GM21360 (cell line): Measurements from ENCODE around the gene RGS7.

Experiments
- ATAC-seq: cut with Tn5 transposase; IDR thresholded peaks from one replicate; pipeline ENCODE4 v1.9.1; 2021; ENCODE audit warnings: mild to moderate bottlenecking, moderate library complexity; ENCODE audit not compliant: unreplicated experiment

The RGS7 gene

GRCh38 chr1:241356519-241357365, at the start of gene RGS7:
Gene RGS7 (minus strand): TSS chr1:241357205.
- peak; percentile 69 for ATAC-seq

DNA sequence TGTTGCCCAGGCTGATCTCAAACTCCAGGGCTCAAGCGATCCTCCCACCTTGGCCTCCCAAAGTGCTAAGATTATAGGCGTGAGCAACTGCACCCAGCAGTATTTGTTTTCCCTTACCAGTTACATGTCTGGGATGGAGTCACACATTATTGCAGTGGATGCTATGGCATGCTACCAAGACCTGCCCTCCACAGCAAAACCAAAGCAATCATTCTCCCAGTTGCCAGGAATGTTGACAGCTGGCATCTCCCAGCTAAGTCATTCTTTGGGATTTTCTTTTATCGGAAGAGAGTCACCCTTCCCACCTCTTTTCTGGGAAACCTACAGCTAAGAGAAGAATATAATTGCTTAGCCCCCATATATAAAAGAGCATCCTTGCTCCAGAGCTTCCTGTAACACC, 49.4 kb upstream of the RGS7 start:
- ATAC-seq: no peak

DNA sequence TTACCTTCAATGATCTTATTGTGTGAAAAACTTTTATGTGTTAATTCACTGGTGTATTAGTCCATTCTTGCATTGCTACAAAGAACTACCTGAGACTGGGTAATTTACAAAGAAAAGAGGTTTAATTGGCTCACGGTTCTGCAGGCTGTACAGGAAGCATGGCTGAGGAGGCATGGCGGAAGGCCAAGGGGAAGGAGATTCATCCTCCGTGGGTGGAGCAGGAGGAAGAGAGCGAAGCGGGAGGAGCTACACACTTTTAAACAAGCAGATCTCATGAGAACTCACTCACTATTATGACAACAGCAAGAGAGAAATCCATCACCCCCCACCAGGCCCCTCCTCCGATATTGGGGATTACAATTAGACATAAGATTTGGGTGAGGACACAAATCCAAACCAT, 44.2 kb upstream of the RGS7 start:
- ATAC-seq: no peak

DNA sequence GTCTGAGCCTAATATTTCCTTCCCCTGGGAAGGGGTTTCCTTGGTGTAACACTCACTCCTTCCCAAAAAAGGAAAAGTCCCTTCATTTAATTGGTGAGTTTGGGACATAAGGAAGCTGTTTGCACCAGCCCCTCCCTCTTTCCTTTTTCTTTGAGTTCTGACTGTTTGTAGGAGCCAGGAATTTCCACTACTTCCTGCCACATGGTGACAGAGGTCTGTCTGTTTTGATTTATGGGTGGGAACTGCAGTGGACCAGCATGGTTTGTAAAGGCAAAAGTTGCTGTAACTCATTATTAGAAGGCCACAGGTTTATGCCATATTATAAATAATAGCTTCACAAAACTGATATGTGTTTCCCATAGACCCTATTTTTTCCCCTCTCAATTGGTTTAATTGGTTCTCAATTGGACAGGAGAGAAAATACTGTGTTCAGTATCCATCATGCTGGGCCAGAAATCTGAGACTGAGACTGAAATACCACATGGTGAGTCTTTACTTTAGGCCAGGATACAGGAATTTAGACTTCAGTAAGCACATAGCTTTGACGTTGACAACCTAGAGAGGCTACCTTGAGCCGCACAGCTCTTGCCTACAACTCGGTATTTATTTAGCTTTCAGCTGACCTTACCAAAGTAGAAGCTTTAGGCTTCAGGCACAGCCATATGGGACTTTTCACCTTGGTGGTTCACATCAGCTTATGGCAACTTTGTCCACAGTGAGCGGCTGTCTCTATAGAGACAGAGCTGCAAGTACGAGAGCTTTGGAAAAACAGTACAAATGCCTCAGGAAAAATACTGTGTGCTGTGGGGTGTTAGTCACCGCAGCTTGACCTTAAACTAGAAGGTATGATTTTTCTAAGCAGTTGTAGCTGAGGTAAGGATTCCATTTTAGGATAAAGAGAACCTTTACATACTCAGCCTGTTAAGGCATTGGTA, 40.0 kb upstream of the RGS7 start:
- ATAC-seq: no peak

GRCh38 chr1:241391926-241392710, 35.1 kb upstream of the RGS7 start:
- no peak for ATAC-seq

DNA sequence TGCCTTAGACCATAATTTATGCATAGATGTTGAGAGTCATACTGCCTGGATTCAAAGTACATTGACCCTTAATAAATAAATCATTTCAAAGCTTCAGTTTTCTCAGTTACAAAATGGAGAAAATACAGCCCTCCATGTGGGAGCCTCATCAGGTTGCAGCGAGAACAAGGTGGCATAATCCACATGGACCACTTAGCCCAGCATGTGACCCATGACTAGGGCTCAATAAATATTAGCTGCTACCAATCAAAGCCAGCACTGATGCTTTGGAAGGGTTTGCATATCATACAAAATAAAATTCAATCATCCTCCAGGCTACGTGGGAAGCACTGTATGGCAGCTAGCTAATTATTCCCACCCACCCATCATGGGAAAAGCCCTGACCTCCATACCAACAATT, 33.5 kb upstream of the RGS7 start:
- no peak for ATAC-seq

GRCh38 chr1:241389400-241389799, 32.4 kb upstream of the RGS7 start:
- ATAC-seq: no peak

DNA sequence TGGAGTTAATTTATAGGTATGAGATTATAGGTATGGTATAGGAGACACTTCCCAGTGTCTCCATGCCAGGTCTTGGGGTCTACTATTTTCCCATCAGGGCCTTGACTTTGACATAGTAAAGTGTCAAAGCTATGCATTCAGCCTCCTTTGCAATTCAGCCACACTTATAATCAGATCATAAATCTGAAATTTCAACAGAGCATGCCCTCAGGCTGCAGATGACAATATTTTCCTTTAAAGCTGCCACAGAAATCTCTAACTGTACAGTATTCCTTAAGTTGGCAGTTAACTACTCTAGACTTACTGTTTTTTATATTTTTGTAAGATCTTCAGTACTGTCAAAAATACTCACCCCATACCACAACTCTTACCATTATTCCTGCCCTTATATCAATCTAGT, 30.2 kb upstream of the RGS7 start:
- no peak for ATAC-seq

DNA sequence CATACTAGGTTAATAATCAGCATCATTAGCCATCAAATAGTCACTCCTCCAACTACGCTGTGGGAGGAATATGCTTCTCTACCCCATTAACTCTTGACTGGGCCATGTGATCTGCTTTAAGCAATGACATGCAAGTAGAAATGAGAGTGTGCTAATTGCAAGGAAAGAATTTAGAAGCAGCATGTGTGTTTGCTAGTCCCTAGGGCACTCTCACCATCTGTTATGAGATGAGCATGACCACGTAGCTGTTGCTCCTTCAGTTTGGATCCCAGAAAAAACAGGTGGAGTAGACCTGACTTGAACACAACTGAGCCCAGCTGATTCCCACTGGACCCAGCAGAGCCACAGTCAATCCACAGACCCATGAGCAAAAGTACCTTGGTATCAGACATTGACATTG, 19.7 kb upstream of the RGS7 start:
- no peak for ATAC-seq

DNA sequence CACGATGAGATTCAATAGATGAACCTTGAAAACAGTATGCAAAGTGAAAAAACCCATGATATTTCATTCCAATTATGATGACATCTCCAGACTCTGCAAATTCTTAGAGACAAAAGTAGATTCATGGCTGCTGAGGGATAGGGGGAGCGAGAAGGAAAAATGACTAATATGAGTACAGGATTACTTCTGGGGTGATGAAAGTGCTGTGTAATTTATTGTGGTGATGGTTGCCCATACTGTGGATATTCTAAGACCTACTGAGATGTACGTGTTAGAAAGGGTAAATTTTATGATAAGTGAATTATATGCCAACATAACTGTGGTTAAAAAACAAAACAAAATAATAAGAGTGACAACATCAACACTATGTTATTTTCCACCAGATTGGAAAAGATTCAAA, 18.9 kb upstream of the RGS7 start:
- no peak for ATAC-seq

- no peak for ATAC-seq
Measured at GRCh38 chr1:241366196-241366595, 9.2 kb upstream of the RGS7 start.

DNA sequence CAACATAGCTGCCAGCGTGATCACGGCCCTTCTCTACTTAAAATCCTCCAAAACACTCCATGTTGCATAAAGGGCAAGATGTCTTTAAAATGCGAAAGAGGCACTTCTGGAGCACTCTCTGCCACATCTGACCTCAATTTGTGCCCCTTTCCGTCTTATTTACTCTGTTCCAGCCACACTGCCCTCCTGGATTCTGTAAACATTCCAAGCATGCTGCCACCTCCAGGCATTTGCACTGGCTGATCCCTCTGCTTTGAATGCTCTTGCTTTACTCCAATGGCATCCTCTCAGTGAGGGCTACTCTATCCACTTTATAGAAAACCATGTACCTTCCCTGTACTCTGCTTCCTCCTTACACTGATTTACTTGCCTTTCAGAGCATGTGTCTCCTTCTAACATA, 5.3 kb upstream of the RGS7 start:
- ATAC-seq: no peak

GRCh38 chr1:241357366-241358340, 648 bp upstream of the RGS7 start:
- ATAC-seq: no peak

GRCh38 chr1:241356187-241356518, 852 bp downstream of the RGS7 start:
- peak; percentile 9 for ATAC-seq

DNA sequence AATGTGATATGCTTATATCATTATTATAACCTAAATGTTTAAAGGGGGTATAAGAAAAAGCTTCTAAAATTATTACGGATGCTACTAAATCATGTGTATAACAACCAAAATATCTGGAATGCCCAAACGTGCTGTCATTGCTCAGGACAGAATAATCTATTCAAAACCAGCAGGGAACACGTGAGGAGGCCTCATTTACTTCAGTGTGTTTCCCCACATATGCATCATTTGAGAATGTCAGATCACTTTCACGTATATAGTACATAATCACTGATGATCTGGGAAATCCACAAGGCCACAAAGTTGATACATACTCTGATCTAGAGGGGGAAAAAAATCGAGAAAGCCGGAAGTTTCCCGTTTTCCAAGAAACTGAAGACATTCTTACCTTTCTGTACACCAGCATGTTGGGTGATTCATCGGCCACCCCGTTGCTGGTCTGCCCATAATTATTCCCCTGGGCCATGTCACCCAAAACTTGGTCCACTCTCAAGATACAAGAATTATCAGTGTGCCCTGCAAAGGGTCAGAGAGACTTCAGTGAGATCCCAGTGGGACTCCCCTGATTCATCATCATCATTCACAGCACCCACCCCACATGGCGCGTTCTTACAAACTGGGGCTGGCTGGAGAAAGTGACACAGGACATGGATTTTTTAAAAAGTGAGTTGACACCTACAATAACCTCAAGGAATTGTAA, 1.5 kb downstream of the RGS7 start:
- no peak for ATAC-seq

DNA sequence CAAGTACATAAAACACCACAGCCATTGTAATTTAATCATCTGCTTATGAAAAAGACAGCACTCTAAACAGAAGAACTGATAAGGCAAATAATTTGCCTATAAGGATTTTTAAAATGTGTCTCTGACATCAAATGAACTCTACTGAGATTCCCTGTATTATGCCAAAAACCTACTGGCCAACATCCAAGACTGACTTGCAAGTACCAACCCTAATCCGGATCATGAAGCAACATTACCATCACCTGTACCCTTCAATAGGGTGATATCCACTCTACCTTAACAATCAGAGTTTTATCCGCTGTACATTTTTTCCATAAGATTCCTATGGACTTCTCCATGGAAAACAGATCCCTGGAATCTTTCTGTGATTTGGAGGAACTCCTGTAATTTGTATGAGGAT, 4.6 kb downstream of the RGS7 start:
- ATAC-seq: no peak

DNA sequence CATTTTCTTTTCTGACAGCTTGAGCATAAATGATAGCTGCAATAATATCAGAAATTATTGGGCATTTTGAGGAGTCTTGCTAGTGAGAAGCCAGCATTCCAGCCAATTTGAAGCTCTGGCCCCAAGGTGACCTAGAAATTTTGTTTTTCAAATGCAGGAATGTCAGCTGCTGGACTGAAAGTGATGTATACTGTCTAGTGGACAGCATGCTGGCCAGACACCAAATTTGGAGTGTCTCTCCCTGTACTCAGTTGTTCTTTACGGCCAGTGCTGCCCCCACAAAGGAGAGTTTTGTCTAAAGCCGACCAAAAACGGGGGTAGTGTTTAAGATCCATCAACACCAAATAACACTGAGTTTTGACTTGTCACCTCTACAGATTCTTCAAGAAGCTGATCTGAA, 5.2 kb downstream of the RGS7 start:
- ATAC-seq: no peak

DNA sequence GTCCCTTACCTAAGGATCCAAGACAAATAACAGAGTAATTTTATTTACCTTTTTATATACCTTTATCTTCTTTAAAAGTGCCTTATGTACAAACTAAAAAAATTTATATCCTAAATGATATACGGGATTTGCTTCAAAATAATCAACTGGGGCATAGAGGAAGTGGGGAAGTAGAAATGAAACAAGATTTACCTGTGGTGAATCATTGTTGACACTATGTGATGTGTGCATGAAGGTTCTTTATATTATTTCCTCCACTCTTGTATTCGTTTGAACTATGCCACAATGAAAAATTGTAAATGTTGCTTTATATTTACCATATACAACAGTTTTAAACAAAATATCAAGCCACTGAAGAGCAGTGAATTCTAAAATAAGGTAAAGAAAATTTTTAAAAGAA, 13.0 kb downstream of the RGS7 start:
- ATAC-seq: no peak

DNA sequence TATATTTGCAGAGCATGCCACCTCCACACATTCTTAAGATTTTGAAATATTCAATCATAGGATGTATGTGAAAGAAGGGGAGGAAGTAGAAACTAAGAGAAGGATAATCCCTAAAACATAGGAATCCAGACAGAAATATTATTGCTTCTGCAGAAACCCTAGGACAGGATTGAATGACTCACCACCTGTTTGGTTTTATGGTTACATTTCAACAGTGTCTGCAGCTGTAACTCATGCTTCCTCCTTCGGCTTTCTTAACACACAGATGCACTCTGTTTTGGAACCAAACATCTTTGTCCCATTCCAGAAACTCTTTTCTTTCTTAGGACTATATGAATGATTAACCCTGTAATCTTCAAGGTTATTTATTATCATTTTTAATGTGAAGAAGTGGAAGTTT, 20.7 kb downstream of the RGS7 start:
- no peak for ATAC-seq

DNA sequence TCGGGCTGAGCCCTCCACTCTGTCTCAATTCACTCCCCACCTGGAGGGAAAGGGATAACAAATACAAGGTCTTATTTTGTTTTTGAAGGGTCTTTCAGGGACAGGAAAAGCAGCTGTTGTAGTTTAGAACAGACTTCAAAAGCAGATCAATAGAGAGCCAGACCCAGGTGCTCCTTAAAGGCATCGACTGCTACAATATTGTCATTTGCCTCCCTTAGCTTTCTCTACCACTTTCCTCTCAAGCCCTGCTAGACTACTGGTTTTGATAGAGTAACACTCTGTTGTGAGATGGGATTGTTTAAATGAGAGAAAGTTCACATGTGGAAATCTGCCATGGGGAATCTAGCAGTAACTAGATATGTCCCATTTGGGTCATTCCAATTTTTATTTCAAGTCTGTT, 24.0 kb downstream of the RGS7 start:
- ATAC-seq: no peak
